Measurements from ENCODE around the gene EIF5A.
A peak's percentile ranks its signal among the peaks of the same experiment; 100 is the strongest.
"Not testable (repeated sequence)": the region's sequence is repeated elsewhere in the genome, so short reads cannot be mapped to it uniquely, and the experiment has no call there.

EIF5A gene

GRCh38 chr17:7332600-7333069 is 25.2 kb downstream of the EIF5A start:
- peak; percentile 73 for DNase-seq

- no peak for DNase-seq
Measured at GRCh38 chr17:7334938-7335538, 27.6 kb downstream of the EIF5A start.

GRCh38 chr17:7335765-7336164 is 28.3 kb downstream of the EIF5A start:
- DNase-seq, result not testable (repeated sequence)

- peak; percentile 90 for DNase-seq
Measured at GRCh38 chr17:7336240-7337175, 29.1 kb downstream of the EIF5A start, which contains the start of gene ACAP1. Gene ACAP1, plus strand, starts transcription at chr17:7336529. Its CDS starts 206 bp downstream, at chr17:7336735.

- DNase-seq, result not testable (repeated sequence)
Measured at GRCh38 chr17:7337600-7337999, 30.2 kb downstream of the EIF5A start.

GRCh38 chr17:7340179-7340578 is 32.8 kb downstream of the EIF5A start:
- no peak for DNase-seq

GRCh38 chr17:7341842-7342241 is 34.4 kb downstream of the EIF5A start:
- no peak for DNase-seq

- no peak for DNase-seq
Measured at GRCh38 chr17:7343250-7343649, 35.8 kb downstream of the EIF5A start.

- no peak for DNase-seq
Measured at GRCh38 chr17:7346761-7347614, 39.6 kb downstream of the EIF5A start.

- DNase-seq, result no peak
Measured at GRCh38 chr17:7347630-7348477, 40.4 kb downstream of the EIF5A start.

GRCh38 chr17:7348478-7349242 is 41.2 kb downstream of the EIF5A start:
- no peak for DNase-seq

GRCh38 chr17:7351665-7352502 is 44.5 kb downstream of the EIF5A start, which contains the start of gene KCTD11:
Gene KCTD11, plus strand, starts transcription at chr17:7352162.
- DNase-seq, result peak; percentile 83

GRCh38 chr17:7352503-7352889 is 45.1 kb downstream of the EIF5A start:
- peak; percentile 26 for DNase-seq

GRCh38 chr17:7352910-7353635 is 45.6 kb downstream of the EIF5A start:
- no peak for DNase-seq

GRCh38 chr17:7354262-7354843 is 46.9 kb downstream of the EIF5A start:
- DNase-seq, result peak; percentile 27

- no peak for DNase-seq
Measured at GRCh38 chr17:7355053-7355452, 47.6 kb downstream of the EIF5A start, which contains the start of gene TMEM95. Gene TMEM95, plus strand, starts transcription at chr17:7355156. Its CDS starts 49 bp downstream, at chr17:7355205.

GRCh38 chr17:7355573-7355972 is 48.1 kb downstream of the EIF5A start:
- no peak for DNase-seq

GRCh38 chr17:7356072-7356549 is 48.7 kb downstream of the EIF5A start:
- DNase-seq, result peak; percentile 88

- DNase-seq, result no peak
Measured at GRCh38 chr17:7356756-7357155, 49.3 kb downstream of the EIF5A start.

All from CD4-positive, alpha-beta T cell treated with Interleukin-21 for 1 hour (primary cell).